MCF 10A (cell line): ENCODE data around the gene MS4A15. TPM values are rescaled to one million over a fixed set of nuclear protein-coding genes. Genes with fewer than 3 reads are reported as not detected.

Source experiments
- BruUV-seq: library from RNA; stranded (reverse); fragments of 400-500 nt; replicated peaks from 2 replicates; lab custom pipeline; 2021; lab: Mats Ljungman, UMichigan
- CTCF ChIA-PET: fragments of 300-600 bp; sonication (Branson Sonifier 250); formaldehyde crosslinking; extraction: SDS; loops from one replicate; lab custom pipeline; 2021; ENCODE audit warnings: antibody characterized with exemption, inconsistent platforms; lab: Yijun Ruan, JAX
- POLR2A ChIA-PET: fragments of 300-600, 350-650 bp; sonication (Branson Sonifier 250); formaldehyde crosslinking; extraction: SDS; loops from one replicate; lab custom pipeline; 2020; ENCODE audit warnings: antibody characterized with exemption, inconsistent platforms; lab: Yijun Ruan, JAX
- DNase-seq: peaks from one replicate; pipeline ENCODE4 v3.0.0-alpha.2; 2018; ENCODE audit not compliant: unreplicated experiment
- H3K27ac Mint-ChIP-seq: one replicate; pipeline ENCODE4 v1.8.0; 2022; ENCODE audit warnings: mild to moderate bottlenecking, low read depth, mixed read lengths; ENCODE audit not compliant: unreplicated experiment
- H3K27me3 Mint-ChIP-seq: one replicate; pipeline ENCODE4 v1.8.0; 2022; ENCODE audit warnings: mixed read lengths; ENCODE audit not compliant: insufficient read depth, unreplicated experiment
- H3K36me3 Mint-ChIP-seq: one replicate; pipeline ENCODE4 v1.8.0; 2022; ENCODE audit warnings: mild to moderate bottlenecking, moderate library complexity, mixed read lengths; ENCODE audit not compliant: insufficient read depth, unreplicated experiment
- H3K4me1 Mint-ChIP-seq: one replicate; pipeline ENCODE4 v1.8.0; 2022; ENCODE audit warnings: mixed read lengths; ENCODE audit not compliant: insufficient read depth, unreplicated experiment
- H3K4me3 Mint-ChIP-seq: one replicate; pipeline ENCODE4 v1.8.0; 2022; ENCODE audit warnings: mild to moderate bottlenecking, moderate library complexity, mixed read lengths; ENCODE audit not compliant: unreplicated experiment
- H3K9me3 Mint-ChIP-seq: one replicate; pipeline ENCODE4 v1.8.0; 2022; ENCODE audit warnings: mixed read lengths; ENCODE audit not compliant: unreplicated experiment
- intact Hi-C: fragments of 100-400 bp; cut with micrococcal nuclease; formaldehyde crosslinking; loops from 2 replicates; pipeline ENCODE4 v1.14.1; 2022
- total RNA-seq: library from RNA; stranded (reverse); gene quantifications from 2 replicates; pipeline ENCODE4 v1.2.3, GENCODE V29; 2022
- TF ChIP-seq, protein P1 (sequence below): fragments of 200-600 bp; IDR thresholded peaks from one replicate; pipeline ENCODE4 v1.8.0; 2022; ENCODE audit warnings: antibody characterized with exemption, mild to moderate bottlenecking; ENCODE audit not compliant: unreplicated experiment

MS4A15 gene
- total RNA-seq, 1 experiment from 2014 or later, result not detected

DNA sequence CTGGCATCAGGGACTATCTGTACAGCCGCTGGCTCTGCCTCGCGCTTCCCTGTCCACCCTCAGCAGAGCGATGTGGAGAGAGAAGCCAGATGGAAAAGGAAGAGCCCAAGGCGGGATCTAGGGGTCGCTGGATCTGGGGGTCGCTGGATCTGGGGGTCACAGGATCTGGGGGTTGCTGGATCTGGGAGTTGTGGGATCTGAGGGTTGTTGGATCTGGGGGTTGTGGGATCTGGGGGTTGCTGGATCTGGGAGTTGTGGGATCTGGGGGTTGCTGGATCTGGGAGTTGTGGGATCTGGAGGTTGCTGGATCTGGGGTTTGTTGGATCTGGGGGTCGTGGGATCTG, 26.4 kb downstream of the MS4A15 start:
- Mint-ChIP-seq H3K27ac (no peak overlapping the region), H3K27me3 (no peaks in the 10 kb centered on the region), H3K9me3 (no peaks in the 10 kb centered on the region), H3K36me3 (no peaks in the 10 kb centered on the region), H3K4me1 (no peaks in the 10 kb centered on the region), H3K4me3 (no peak overlapping the region)
- ChIA-PET CTCF (interaction anchor here (0.6 to 1.2 kb wide), 2 partner anchors 47 to 404 kb away, joined by 4 to 5 read pairs; no protein-coding TSS in a partner anchor), POLR2A (no interaction called here)
- no TSS peak for BruUV-seq
- intact Hi-C loops, result no loop called here
- no peak for DNase-seq
- TF ChIP-seq, protein P1, sequence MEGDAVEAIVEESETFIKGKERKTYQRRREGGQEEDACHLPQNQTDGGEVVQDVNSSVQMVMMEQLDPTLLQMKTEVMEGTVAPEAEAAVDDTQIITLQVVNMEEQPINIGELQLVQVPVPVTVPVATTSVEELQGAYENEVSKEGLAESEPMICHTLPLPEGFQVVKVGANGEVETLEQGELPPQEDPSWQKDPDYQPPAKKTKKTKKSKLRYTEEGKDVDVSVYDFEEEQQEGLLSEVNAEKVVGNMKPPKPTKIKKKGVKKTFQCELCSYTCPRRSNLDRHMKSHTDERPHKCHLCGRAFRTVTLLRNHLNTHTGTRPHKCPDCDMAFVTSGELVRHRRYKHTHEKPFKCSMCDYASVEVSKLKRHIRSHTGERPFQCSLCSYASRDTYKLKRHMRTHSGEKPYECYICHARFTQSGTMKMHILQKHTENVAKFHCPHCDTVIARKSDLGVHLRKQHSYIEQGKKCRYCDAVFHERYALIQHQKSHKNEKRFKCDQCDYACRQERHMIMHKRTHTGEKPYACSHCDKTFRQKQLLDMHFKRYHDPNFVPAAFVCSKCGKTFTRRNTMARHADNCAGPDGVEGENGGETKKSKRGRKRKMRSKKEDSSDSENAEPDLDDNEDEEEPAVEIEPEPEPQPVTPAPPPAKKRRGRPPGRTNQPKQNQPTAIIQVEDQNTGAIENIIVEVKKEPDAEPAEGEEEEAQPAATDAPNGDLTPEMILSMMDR, result no peak

DNA sequence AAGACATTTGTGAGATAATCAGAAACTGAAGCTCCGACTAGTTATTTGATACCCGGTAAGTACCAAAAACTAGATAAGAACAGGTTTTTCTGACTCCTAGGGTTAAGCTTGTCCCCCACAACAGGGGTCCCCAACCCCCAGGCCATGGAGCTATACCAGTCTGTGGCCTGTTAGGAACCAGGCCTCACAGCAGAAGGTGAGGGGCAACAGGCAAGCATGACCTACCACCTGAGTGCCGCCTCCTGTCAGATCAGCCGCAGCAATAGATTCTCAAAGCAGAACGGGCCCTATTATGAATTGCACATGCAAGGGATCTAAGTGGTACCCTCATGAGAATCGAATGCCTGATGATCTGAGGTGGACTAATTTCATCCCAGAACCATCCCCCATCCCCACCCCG, 27.2 kb downstream of the MS4A15 start:
- ChIA-PET POLR2A (no interaction called here), CTCF (interaction anchor here (0.6 to 1.5 kb wide), 3 partner anchors 8 to 421 kb away, joined by 4 to 7 read pairs (median 4); no protein-coding TSS in a partner anchor)
- TF ChIP-seq, protein P1, result no peak
- DNase-seq, result no peak
- no TSS peak for BruUV-seq
- Mint-ChIP-seq H3K27ac (no peak overlapping the region), H3K4me3 (no peak overlapping the region), H3K9me3 (no peaks in the 10 kb centered on the region), H3K27me3 (no peaks in the 10 kb centered on the region), H3K36me3 (no peaks in the 10 kb centered on the region), H3K4me1 (no peaks in the 10 kb centered on the region)
- intact Hi-C loops, result no loop called here

DNA sequence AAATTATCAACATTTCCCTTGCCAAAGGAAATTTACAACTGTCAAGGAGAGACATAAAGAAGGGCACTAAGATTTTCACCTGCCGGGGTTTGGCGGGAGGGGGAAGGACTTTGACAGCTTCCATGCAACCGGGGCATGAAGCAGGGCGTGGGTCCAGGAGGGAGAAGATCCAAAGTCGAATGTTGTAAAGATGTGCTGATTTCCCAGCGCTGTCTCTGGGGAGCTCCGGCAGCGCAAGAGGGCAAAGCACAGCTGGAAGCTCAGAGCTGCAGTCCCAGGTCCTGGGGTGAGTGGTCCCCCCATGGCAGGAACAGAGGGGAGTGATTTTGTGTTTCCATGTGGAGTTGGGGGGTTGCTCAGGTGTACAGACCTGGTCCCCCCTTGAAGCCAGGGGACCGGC, 28.5 kb downstream of the MS4A15 start, which contains the start of gene MS4A10:
MS4A10 (plus strand) TSS at position 198 of the 400 bp plus-strand sequence. CDS start 5,003 bp downstream, outside the sequence.
- intact Hi-C loops, result no loop called here
- H3K4me1 Mint-ChIP-seq, result no peaks in the 10 kb centered on the region
- TF ChIP-seq, protein P1, result no peak
- no peak within 1 kb of the TSS for H3K4me3 Mint-ChIP-seq
- no peaks in the 10 kb centered on the region for H3K36me3 Mint-ChIP-seq
- DNase-seq, result no peak
- H3K27ac Mint-ChIP-seq, result no peak within 1 kb of the TSS
- H3K9me3 Mint-ChIP-seq, result no peaks in the 10 kb centered on the region
- POLR2A ChIA-PET, result no interaction called here
- BruUV-seq, result no TSS peak
- CTCF ChIA-PET, result interaction anchor here (0.9 to 1.2 kb wide), 3 partner anchors 10 to 422 kb away, joined by 3 to 4 read pairs (median 4); no protein-coding TSS in a partner anchor
- H3K27me3 Mint-ChIP-seq, result no peaks in the 10 kb centered on the region

DNA sequence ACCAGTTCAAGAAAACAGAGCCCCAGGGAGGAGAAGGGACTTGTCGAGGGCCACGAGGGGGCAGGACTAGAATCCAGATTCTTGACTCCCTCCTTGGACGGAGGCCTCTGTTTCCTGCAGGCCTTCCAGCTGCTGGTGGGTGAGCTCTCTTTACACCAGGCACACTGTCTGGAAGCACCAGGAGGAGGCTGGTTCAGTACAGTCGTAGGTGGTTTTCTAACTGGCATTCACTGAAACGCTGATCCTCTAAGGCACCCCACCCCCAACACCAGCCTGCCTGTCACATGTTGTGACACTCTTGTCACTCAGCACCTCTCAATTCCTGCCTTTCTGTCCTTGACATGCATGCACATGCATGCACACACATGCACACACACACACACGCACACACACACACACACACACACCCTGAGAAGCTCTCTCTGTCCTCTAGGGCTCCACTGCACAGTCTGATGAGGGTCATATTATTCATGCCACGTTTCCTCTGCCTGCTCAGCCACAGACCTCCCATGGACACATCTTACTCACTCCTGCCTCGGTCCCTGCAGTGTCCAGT, 29.2 kb downstream of the MS4A15 start:
- H3K4me1 Mint-ChIP-seq, result no peaks in the 10 kb centered on the region
- no TSS peak for BruUV-seq
- ChIA-PET CTCF (interaction anchor here (0.9 to 1.2 kb wide), 2 partner anchors 11 to 46 kb away, joined by 3 to 4 read pairs; no protein-coding TSS in a partner anchor), POLR2A (no interaction called here)
- H3K9me3 Mint-ChIP-seq, result no peaks in the 10 kb centered on the region
- no peak for DNase-seq
- no peak overlapping the region for H3K27ac Mint-ChIP-seq
- intact Hi-C loops, result no loop called here
- TF ChIP-seq, protein P1, result no peak
- H3K27me3 Mint-ChIP-seq, result no peaks in the 10 kb centered on the region
- H3K4me3 Mint-ChIP-seq, result no peak overlapping the region
- H3K36me3 Mint-ChIP-seq, result no peaks in the 10 kb centered on the region
